HepG2 (cell line): ENCODE results near the gene AZU1. TPM values are rescaled to one million over a fixed set of nuclear protein-coding genes. Genes with fewer than 3 reads are reported as not detected.

Source experiments
- KLF6 ChIP-seq: IDR thresholded peaks from 2 replicates; pipeline ENCODE4 v1.8.0; 2016; ENCODE audit warnings: missing biosample characterization, missing genetic modification reagents
- NFIB ChIP-seq: sonication (generic); formaldehyde crosslinking; IDR thresholded peaks from 2 replicates; pipeline ENCODE4 v1.9.0; 2021; ENCODE audit warnings: missing genetic modification reagents, mild to moderate bottlenecking, borderline replicate concordance
- NONO ChIP-seq, 2 experiments: fragments of 450-650 bp in 1 of 2; sonication (generic) in 1 of 2; formaldehyde crosslinking in 1 of 2; IDR thresholded peaks in 1 of 2; conservative IDR thresholded peaks in 1 of 2; 2 replicates each; pipeline versions ENCODE4 v1.6.1 to v1.8.0; 2017 to 2022; ENCODE audit warnings: mild to moderate bottlenecking in 1 of 2, missing genetic modification reagents in 1 of 2, moderate library complexity in 1 of 2
- NPAS2 ChIP-seq: sonication (generic); formaldehyde crosslinking; IDR thresholded peaks from 2 replicates; pipeline ENCODE4 v1.8.0; 2022; ENCODE audit warnings: mild to moderate bottlenecking, missing genetic modification reagents, borderline replicate concordance
- SIX4 ChIP-seq: sonication (generic); formaldehyde crosslinking; IDR thresholded peaks from 2 replicates; pipeline ENCODE4 v1.4.0; 2020; ENCODE audit warnings: missing genetic modification reagents
- STAG1 ChIP-seq: sonication (generic); formaldehyde crosslinking; IDR thresholded peaks from 2 replicates; pipeline ENCODE4 v1.4.0; 2020; ENCODE audit warnings: missing genetic modification reagents
- TOE1 ChIP-seq: sonication (generic); formaldehyde crosslinking; IDR thresholded peaks from 2 replicates; pipeline ENCODE4 v1.4.0; 2020; ENCODE audit warnings: mild to moderate bottlenecking, missing genetic modification reagents
- U2AF2 ChIP-seq: fragments of 200-400 bp; formaldehyde crosslinking; IDR thresholded peaks from 2 replicates; pipeline ENCODE4 v1.6.1; 2017; ENCODE audit warnings: low read depth, mild to moderate bottlenecking, low read length
- ZBTB42 ChIP-seq: sonication (generic); formaldehyde crosslinking; IDR thresholded peaks from 2 replicates; pipeline ENCODE4 v1.5.0; 2020; ENCODE audit warnings: mild to moderate bottlenecking, missing genetic modification reagents
- ZKSCAN5 ChIP-seq: sonication (generic); formaldehyde crosslinking; IDR thresholded peaks from 2 replicates; pipeline ENCODE4 v1.5.1; 2020; ENCODE audit warnings: mild to moderate bottlenecking, missing genetic modification reagents
- ZNF138 ChIP-seq: sonication (generic); formaldehyde crosslinking; IDR thresholded peaks from 2 replicates; pipeline ENCODE4 v1.5.0; 2020; ENCODE audit warnings: mild to moderate bottlenecking, low read depth, missing genetic modification reagents
- ZNF367 ChIP-seq: sonication (generic); formaldehyde crosslinking; IDR thresholded peaks from 2 replicates; pipeline ENCODE4 v1.4.0; 2020; ENCODE audit warnings: missing genetic modification reagents, borderline replicate concordance
- ZNF510 ChIP-seq: sonication (generic); formaldehyde crosslinking; IDR thresholded peaks from 2 replicates; pipeline ENCODE4 v1.4.0; 2020; ENCODE audit warnings: low read depth, mild to moderate bottlenecking, missing genetic modification reagents
- ZNF543 ChIP-seq: sonication (generic); formaldehyde crosslinking; IDR thresholded peaks from 2 replicates; pipeline ENCODE4 v1.4.0; 2020; ENCODE audit warnings: mild to moderate bottlenecking, missing genetic modification reagents
- ZNF546 ChIP-seq: sonication (generic); formaldehyde crosslinking; conservative IDR thresholded peaks from 2 replicates; pipeline ENCODE4 v1.8.1; 2023; ENCODE audit warnings: mild to moderate bottlenecking, missing genetic modification reagents
- ZNF619 ChIP-seq: sonication (generic); formaldehyde crosslinking; IDR thresholded peaks from 2 replicates; pipeline ENCODE4 v1.4.0; 2020; ENCODE audit warnings: mild to moderate bottlenecking, missing genetic modification reagents
- polyA plus RNA-seq, 8 experiments: library from polyadenylated mRNA; depleted of rRNA in 3 of 8; stranded (reverse) in 7 of 8; unstranded in 1 of 8; fragments of >200 nt; fragmentation: Illumina TruSeq in 4 of 8; extraction: Trizol in 4 of 8; gene quantifications; 2 replicates each; pipeline versions ENCODE4 v1.2.1 to v1.2.3, GENCODE V29; 2011 to 2016; ENCODE audit warnings: low read depth in 4 of 8, missing spikeins in 1 of 8, mixed read lengths in 1 of 8; ENCODE audit not compliant: insufficient read depth in 1 of 8
- total RNA-seq, 5 experiments: library from RNA; depleted of rRNA; stranded (reverse); fragments of >200 nt; fragmentation: Illumina TruSeq; extraction: Trizol; gene quantifications; 2 replicates each; pipeline ENCODE4 v1.2.3, GENCODE V29; 2016; ENCODE audit warnings: low read depth in 1 of 5
- TF ChIP-seq, protein P1 (sequence below): sonication (generic); formaldehyde crosslinking; IDR thresholded peaks from 2 replicates; pipeline ENCODE4 v1.8.0; 2022; ENCODE audit warnings: missing genetic modification reagents, low read depth, mild to moderate bottlenecking, borderline replicate concordance
- TF ChIP-seq, protein P2 (sequence below): sonication (generic); formaldehyde crosslinking; IDR thresholded peaks from 2 replicates; pipeline ENCODE4 v1.4.0; 2020; ENCODE audit warnings: missing genetic modification reagents, borderline replicate concordance
- TF ChIP-seq, protein P3 (sequence below): sonication (generic); formaldehyde crosslinking; conservative IDR thresholded peaks from 2 replicates; pipeline ENCODE4 v1.8.0; 2022; ENCODE audit warnings: mild to moderate bottlenecking, moderate library complexity, missing genetic modification reagents
- TF ChIP-seq, protein P4 (sequence below): IDR thresholded peaks from 2 replicates; pipeline ENCODE4 v1.6.1; 2016; ENCODE audit warnings: missing compliant biosample characterization, missing genetic modification reagents, borderline replicate concordance

The AZU1 gene
- total and polyA plus RNA-seq, 2 of the 13 experiments (the other 11 are each of a cell fraction or from before 2014, with no cell fraction given), result not detected

DNA sequence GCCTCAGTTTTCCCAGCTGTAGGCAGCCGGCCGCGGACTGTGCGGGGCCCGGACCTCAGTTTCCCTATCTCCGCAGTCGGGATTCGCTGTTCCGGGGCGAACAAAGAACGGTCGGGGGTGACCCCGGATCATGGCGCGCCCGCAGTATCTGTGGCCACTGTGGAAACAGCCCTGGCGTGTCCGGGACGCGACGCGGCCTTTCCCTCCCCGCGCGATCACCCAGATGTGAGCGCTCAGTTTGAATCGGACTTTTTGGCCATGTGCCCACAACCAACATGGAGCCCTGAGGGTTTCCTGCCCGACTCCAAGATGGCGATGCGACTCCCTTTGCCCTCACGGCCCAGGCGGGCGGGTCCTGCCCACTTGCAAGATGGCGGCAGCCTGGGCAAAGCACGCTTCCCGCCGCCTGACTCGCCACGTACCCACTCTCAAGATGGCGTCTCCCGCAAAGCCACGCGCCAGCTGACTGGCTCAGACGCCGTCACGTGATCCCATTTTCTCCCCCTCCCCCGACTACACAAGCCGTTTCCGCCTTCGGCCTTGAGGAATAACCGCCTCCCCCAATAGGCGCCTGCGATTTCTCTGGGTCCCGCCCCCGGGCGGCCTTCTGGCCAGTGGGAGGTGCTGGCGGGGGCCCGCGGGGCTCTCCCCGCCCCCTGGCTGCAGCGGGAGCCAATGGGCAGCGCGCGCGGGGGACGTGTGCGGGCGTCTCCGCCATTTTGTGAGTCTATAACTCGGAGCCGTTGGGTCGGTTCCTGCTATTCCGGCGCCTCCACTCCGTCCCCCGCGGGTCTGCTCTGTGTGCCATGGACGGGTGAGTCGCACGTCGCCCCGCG lies 30.7 kb upstream of the AZU1 start, which contains the start of gene PTBP1 (continued):
- TF ChIP-seq ZBTB42 (CRISPR knock-in tag), result no peak
- no peak for TF ChIP-seq ZNF619 (CRISPR knock-in tag)
- peak; percentile 4; the same call in 1 of the 2 replicates for TF ChIP-seq STAG1 (CRISPR knock-in tag)
- TF ChIP-seq ZKSCAN5 (CRISPR knock-in tag), result no peak
- TF ChIP-seq ZNF546, result no peak
- no peak for TF ChIP-seq ZNF367 (CRISPR knock-in tag)
- TF ChIP-seq U2AF2, result no peak
- no peak for TF ChIP-seq NPAS2 (CRISPR knock-in tag)
- TF ChIP-seq, protein P1, sequence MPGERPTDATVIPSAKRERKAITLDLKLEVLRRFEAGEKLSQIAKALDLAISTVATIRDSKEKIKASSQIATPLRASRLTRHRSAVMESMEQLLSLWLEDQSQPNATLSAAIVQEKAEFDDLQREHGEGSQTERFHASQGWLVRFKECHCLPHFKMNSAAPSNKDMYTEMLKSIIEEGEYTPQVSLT, result no peak
- TF ChIP-seq, protein P2, sequence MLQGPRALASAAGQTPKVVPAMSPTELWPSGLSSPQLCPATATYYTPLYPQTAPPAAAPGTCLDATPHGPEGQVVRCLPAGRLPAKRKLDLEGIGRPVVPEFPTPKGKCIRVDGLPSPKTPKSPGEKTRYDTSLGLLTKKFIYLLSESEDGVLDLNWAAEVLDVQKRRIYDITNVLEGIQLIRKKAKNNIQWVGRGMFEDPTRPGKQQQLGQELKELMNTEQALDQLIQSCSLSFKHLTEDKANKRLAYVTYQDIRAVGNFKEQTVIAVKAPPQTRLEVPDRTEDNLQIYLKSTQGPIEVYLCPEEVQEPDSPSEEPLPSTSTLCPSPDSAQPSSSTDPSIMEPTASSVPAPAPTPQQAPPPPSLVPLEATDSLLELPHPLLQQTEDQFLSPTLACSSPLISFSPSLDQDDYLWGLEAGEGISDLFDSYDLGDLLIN (CRISPR knock-in tag), result no peak; the same call in 1 of the 2 replicates
- no peak for TF ChIP-seq NFIB
- no peak for TF ChIP-seq TOE1 (CRISPR knock-in tag)
- TF ChIP-seq SIX4 (CRISPR knock-in tag), result 0 out of 2 replicates have a peak, but pooled peaks have one; percentile 19
- TF ChIP-seq ZNF138 (CRISPR knock-in tag), result no peak; the same call in 1 of the 2 replicates
- TF ChIP-seq KLF6, result peak; percentile 63
- TF ChIP-seq, protein P3, sequence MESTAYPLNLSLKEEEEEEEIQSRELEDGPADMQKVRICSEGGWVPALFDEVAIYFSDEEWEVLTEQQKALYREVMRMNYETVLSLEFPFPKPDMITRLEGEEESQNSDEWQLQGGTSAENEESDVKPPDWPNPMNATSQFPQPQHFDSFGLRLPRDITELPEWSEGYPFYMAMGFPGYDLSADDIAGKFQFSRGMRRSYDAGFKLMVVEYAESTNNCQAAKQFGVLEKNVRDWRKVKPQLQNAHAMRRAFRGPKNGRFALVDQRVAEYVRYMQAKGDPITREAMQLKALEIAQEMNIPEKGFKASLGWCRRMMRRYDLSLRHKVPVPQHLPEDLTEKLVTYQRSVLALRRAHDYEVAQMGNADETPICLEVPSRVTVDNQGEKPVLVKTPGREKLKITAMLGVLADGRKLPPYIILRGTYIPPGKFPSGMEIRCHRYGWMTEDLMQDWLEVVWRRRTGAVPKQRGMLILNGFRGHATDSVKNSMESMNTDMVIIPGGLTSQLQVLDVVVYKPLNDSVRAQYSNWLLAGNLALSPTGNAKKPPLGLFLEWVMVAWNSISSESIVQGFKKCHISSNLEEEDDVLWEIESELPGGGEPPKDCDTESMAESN, result 0 out of 2 replicates have a peak, but pooled peaks have one; percentile 31
- TF ChIP-seq ZNF510 (CRISPR knock-in tag), result peak; percentile 29; the same call in 1 of the 2 replicates
- TF ChIP-seq, protein P4, sequence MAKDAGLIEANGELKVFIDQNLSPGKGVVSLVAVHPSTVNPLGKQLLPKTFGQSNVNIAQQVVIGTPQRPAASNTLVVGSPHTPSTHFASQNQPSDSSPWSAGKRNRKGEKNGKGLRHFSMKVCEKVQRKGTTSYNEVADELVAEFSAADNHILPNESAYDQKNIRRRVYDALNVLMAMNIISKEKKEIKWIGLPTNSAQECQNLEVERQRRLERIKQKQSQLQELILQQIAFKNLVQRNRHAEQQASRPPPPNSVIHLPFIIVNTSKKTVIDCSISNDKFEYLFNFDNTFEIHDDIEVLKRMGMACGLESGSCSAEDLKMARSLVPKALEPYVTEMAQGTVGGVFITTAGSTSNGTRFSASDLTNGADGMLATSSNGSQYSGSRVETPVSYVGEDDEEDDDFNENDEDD, result peak; percentile 94
- TF ChIP-seq ZNF543 (CRISPR knock-in tag), result 0 out of 2 replicates have a peak, but pooled peaks have one; percentile 19
- TF ChIP-seq NONO (IDR thresholded peaks at IDR 0.05), result no peak
- peak; percentile 95 for TF ChIP-seq NONO (CRISPR knock-in tag; conservative IDR thresholded peaks at IDR 0.05)
